SU-DHL-6 (cell line): ENCODE measurements around the gene NIPA2.

Experiments
- H2AFZ ChIP-seq: fragments of 200-600 bp; sonication (generic); 2 replicates; pipeline ENCODE4 v1.6.1; 2014; ENCODE audit warnings: low read depth, mild to moderate bottlenecking, moderate library complexity, mixed read lengths, antibody characterized with exemption, low read length; ENCODE audit not compliant: severe bottlenecking
- H3F3A ChIP-seq: fragments of 200-600 bp; shearing (Covaris generic); 2 replicates; pipeline ENCODE4 v1.6.0; 2016; ENCODE audit warnings: antibody characterized with exemption, mild to moderate bottlenecking; ENCODE audit not compliant: insufficient read depth
- H3K27ac ChIP-seq: fragments of 200-600 bp; sonication (generic); 2 replicates; pipeline ENCODE4 v1.5.1; 2016; ENCODE audit warnings: low read depth, mild to moderate bottlenecking, low read length, moderate library complexity, mixed read lengths
- H3K27me3 ChIP-seq: fragments of 200-600 bp; sonication (generic), shearing (Covaris generic); 2 replicates; pipeline ENCODE4 v1.6.0; 2014; ENCODE audit warnings: mild to moderate bottlenecking, low read length
- H3K36me3 ChIP-seq: fragments of 200-600 bp; sonication (generic); 2 replicates; pipeline ENCODE4 v1.6.1; 2014; ENCODE audit warnings: mild to moderate bottlenecking, low read length, mixed read lengths
- H3K4me2 ChIP-seq: fragments of 300-600, 200-600 bp; shearing (Covaris generic), sonication (generic); 2 replicates; pipeline ENCODE4 v1.6.0; 2014; ENCODE audit warnings: low read length, low read depth, mild to moderate bottlenecking; ENCODE audit not compliant: poor library complexity, severe bottlenecking
- H3K4me3 ChIP-seq: fragments of 200-600 bp; sonication (generic); 2 replicates; pipeline ENCODE4 v1.5.1; 2014; ENCODE audit warnings: antibody characterized with exemption, low read length, mild to moderate bottlenecking, mixed read lengths; ENCODE audit not compliant: insufficient read depth, poor library complexity, severe bottlenecking
- H3K79me2 ChIP-seq: fragments of 200-600 bp; sonication (generic); 2 replicates; pipeline ENCODE4 v1.6.1; 2014; ENCODE audit warnings: mild to moderate bottlenecking, low read length, moderate library complexity; ENCODE audit not compliant: insufficient read depth
- H3K9ac ChIP-seq: fragments of 200-600 bp; sonication (generic); 2 replicates; pipeline ENCODE4 v1.7.0; 2014; ENCODE audit warnings: mild to moderate bottlenecking, low read length
- H3K9me2 ChIP-seq: fragments of 200-600 bp; sonication (generic); replicated peaks from 2 replicates; pipeline ENCODE4 v1.6.1; 2014; ENCODE audit warnings: low read length; ENCODE audit not compliant: insufficient read depth
- H3K9me3 ChIP-seq: fragments of 200-600 bp; sonication (generic); 2 replicates; pipeline ENCODE4 v1.6.1; 2014; ENCODE audit warnings: low read length, mixed read lengths; ENCODE audit not compliant: insufficient read depth
- H4K20me1 ChIP-seq: fragments of 200-600 bp; sonication (generic); 2 replicates; pipeline ENCODE4 v1.6.1; 2014; ENCODE audit warnings: low read depth, mild to moderate bottlenecking, antibody characterized with exemption, low read length, moderate library complexity, mixed read lengths
- EZH2phosphoT487 ChIP-seq: fragments of 200-600 bp; sonication (generic), shearing (Covaris generic); conservative IDR thresholded peaks from 2 replicates; pipeline ENCODE4 v1.6.1; 2018; ENCODE audit warnings: mild to moderate bottlenecking, antibody characterized with exemption, low read length, moderate library complexity, mixed read lengths
- TF ChIP-seq, protein P1 (sequence below): fragments of 200-600 bp; sonication (generic); IDR thresholded peaks from one replicate; pipeline ENCODE4 v1.5.1; 2017; ENCODE audit warnings: antibody characterized with exemption, mild to moderate bottlenecking, low read length, moderate library complexity; ENCODE audit not compliant: insufficient read depth, poor library complexity, severe bottlenecking

NIPA2 gene

DNA sequence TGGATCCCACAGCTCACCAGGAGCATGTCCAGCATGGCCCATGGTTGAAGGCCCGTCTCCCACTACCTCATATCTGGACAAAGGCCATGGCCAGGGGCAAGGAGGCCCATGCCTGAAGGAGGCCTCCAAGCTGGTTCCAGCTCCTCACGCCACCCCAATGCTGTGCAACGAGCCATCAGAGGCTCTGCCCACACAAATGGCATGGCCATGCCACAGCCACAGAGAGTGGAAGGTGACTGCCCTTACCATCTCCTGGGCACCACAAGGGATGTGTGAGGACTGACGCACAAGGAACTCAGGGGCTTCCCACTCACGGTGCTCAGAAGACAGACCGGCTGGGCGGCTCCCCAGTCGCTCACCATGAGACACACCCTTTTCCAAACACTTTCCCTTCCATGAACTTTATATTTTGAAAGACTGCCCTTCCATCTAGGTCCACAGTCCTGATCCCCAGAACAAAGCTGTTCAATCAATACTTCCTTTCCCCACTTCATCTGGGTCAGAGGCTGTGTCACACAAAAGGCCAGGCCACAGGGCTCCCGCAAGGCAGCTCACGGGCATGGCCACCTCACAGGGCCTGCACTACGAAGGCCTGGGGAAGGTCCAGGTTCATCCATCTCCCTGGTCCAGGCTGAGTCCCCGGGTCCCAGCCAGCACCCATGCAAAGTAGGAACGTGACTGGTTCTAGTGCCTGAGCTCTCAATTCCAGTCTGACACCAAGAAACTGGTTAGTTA is 75.3 kb downstream of the NIPA2 start:
- Histone ChIP-seq H3K4me2 (no peak overlapping the region), H3K36me3 (no peaks in the 10 kb centered on the region), H3F3A (no peaks in the 10 kb centered on the region)

DNA sequence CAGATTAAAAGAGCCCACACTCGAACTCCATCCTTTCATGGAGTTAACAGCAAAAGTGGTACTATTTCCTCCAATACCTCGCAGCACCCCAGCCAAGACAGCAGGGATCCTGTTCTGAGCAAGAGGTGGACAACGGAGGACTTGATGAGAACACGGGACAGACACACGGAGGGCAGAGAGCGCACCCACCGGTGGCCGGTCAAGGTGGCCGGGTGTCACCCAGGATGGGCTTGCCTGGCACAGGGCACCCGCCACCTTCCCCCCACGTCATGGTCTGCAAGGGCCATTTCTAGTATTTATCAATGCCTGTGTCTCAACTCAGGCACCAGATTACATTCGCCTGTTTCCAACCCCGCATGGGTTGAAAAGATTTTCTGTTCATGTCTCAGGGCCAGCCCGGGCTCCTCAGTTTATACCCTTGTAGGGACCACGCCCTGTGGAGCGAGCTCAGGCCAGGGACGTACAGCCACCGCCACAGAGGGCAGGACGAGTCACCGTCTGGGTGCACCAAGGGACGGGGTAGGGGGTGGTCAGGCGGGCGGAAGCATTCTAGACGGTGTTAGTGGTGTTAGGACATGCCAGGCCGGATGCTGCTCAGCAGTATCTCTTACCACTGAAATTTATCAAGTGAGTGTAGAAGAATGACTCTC is 77.5 kb downstream of the NIPA2 start:
- Histone ChIP-seq H3K27ac (no peak overlapping the region), H3K79me2 (no peaks in the 10 kb centered on the region), H3K9me3 (no peaks in the 10 kb centered on the region), H3K36me3 (no peaks in the 10 kb centered on the region), H3K9ac (no peak overlapping the region), H3K27me3 (no peaks in the 10 kb centered on the region), H2AFZ (no peak overlapping the region), H3K4me2 (no peak overlapping the region), H3K9me2 (no peaks in the 10 kb centered on the region), H4K20me1 (no peaks in the 10 kb centered on the region), H3K4me3 (no peak overlapping the region), H3F3A (no peaks in the 10 kb centered on the region)
- TF ChIP-seq EZH2phosphoT487: no peak
- TF ChIP-seq, protein P1, sequence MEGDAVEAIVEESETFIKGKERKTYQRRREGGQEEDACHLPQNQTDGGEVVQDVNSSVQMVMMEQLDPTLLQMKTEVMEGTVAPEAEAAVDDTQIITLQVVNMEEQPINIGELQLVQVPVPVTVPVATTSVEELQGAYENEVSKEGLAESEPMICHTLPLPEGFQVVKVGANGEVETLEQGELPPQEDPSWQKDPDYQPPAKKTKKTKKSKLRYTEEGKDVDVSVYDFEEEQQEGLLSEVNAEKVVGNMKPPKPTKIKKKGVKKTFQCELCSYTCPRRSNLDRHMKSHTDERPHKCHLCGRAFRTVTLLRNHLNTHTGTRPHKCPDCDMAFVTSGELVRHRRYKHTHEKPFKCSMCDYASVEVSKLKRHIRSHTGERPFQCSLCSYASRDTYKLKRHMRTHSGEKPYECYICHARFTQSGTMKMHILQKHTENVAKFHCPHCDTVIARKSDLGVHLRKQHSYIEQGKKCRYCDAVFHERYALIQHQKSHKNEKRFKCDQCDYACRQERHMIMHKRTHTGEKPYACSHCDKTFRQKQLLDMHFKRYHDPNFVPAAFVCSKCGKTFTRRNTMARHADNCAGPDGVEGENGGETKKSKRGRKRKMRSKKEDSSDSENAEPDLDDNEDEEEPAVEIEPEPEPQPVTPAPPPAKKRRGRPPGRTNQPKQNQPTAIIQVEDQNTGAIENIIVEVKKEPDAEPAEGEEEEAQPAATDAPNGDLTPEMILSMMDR: no peak

More for the DNA sequence above, 75.3 kb downstream of the NIPA2 start:
- H3K4me3 ChIP-seq: no peak overlapping the region
- H3K27me3 ChIP-seq: no peaks in the 10 kb centered on the region
- H3K27ac ChIP-seq: no peak overlapping the region
- no peak overlapping the region for H2AFZ ChIP-seq
- H3K79me2 ChIP-seq: no peaks in the 10 kb centered on the region
- H3K9me2 ChIP-seq: no peaks in the 10 kb centered on the region
- no peaks in the 10 kb centered on the region for H4K20me1 ChIP-seq
- H3K9me3 ChIP-seq: no peaks in the 10 kb centered on the region
- TF ChIP-seq EZH2phosphoT487: no peak
- TF ChIP-seq, protein P1: no peak
- H3K9ac ChIP-seq: no peak overlapping the region

DNA sequence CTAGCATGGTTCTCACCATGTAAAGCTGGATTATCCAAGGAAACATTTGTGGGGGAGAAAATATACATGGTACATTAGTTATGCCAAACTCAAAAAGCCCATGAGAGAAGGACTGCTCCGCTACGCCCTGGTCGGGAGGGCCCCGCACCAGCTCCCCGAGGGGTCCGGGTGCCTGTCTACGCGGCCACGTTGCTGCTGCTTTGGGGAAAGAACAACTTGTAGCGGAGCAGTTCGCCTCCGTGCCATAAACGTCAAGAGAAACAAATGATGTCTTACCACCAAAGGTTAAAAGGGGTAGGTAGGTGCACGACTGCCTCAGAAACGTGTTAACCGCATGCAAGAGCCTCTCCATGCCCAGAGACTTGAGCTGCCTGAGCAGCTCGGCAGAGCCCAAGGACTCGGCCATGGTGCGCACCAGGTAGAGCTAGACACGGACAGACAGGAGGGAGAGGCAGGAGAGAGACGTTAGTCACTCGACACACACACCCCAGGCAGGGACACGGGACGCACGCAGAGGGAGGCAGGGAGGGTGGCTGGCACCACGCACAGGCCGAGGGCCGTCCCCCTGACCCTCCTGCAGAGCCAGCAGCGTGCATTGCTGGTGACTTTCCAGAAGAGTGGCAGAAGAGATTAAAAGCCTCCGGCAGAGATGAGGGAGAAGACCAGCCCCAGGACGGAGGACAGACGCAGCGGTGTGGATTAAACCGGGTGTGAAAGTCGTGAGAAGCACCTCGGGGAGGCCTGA is 78.3 kb downstream of the NIPA2 start:
- H3K9me2 ChIP-seq: no peaks in the 10 kb centered on the region
- no peak overlapping the region for H3K27ac ChIP-seq
- H3F3A ChIP-seq: no peaks in the 10 kb centered on the region
- H3K9ac ChIP-seq: no peak overlapping the region
- no peaks in the 10 kb centered on the region for H3K9me3 ChIP-seq
- no peaks in the 10 kb centered on the region for H3K79me2 ChIP-seq
- no peak overlapping the region for H3K4me2 ChIP-seq
- no peaks in the 10 kb centered on the region for H3K27me3 ChIP-seq
- TF ChIP-seq, protein P1: no peak
- no peak for TF ChIP-seq EZH2phosphoT487
- no peak overlapping the region for H3K4me3 ChIP-seq
- H2AFZ ChIP-seq: no peak overlapping the region
- no peaks in the 10 kb centered on the region for H3K36me3 ChIP-seq
- no peaks in the 10 kb centered on the region for H4K20me1 ChIP-seq
